Mammary epithelial cell (primary cell): ENCODE results near the gene DCXR.

Experiments used
- CTCF ChIP-seq, 2 donors: IDR thresholded peaks in 1 of 2; conservative IDR thresholded peaks in 1 of 2; 2 replicates each; pipeline ENCODE4 v1.5.1; 2011 to 2012; ENCODE audit warnings: inconsistent platforms in 2 of 2, low read length in 2 of 2, mild to moderate bottlenecking in 2 of 2, control low read depth in 1 of 2, low read depth in 1 of 2; ENCODE audit not compliant: insufficient read depth in 1 of 2; ENCODE audit errors: extremely low read depth in 1 of 2
- EZH2 ChIP-seq: IDR thresholded peaks from 2 replicates; pipeline ENCODE4 v1.6.1; 2012; ENCODE audit warnings: low read length, inconsistent platforms, borderline replicate concordance

GRCh38 chr17:82037889-82038195 lies 345 bp upstream of the DCXR start:
- TF ChIP-seq CTCF (conservative IDR thresholded peaks at IDR 0.05 in 1 of 2, IDR thresholded peaks at IDR 0.05 in 1 of 2; ENCODE audit: extremely low read depth in 1 of 2, insufficient read depth in 1 of 2, low read depth in 1 of 2, low read length in 2 of 2): no peak
- no peak for TF ChIP-seq EZH2
